HEK293T (cell line): ENCODE measurements around the gene CCDC30.
"Not testable (repeated sequence)": the region's sequence is repeated elsewhere in the genome, so short reads cannot be mapped to it uniquely, and the experiment has no call there.

ENCODE experiments used
- CTCF ChIA-PET: fragments of 350-600 bp; formaldehyde crosslinking; extraction: SDS; loops from one replicate; lab custom pipeline; 2021; ENCODE audit warnings: antibody characterized with exemption, inconsistent platforms; lab: Yijun Ruan, JAX
- POLR2A ChIA-PET: fragments of 350-600 bp; formaldehyde crosslinking; extraction: SDS; loops from one replicate; lab custom pipeline; 2020; ENCODE audit warnings: antibody characterized with exemption, inconsistent platforms; lab: Yijun Ruan, JAX
- DNase-seq: peaks from one replicate; pipeline ENCODE4 v3.0.0; 2012; ENCODE audit warnings: mixed read lengths; ENCODE audit errors: extremely low spot score
- ARNT ChIP-seq: fragments of 450-650 bp; IDR thresholded peaks from 2 replicates; pipeline ENCODE4 v1.6.1; 2017; ENCODE audit warnings: mild to moderate bottlenecking
- BHLHE40 ChIP-seq: fragments of 450-650 bp; IDR thresholded peaks from 2 replicates; pipeline ENCODE4 v1.6.1; 2016; ENCODE audit warnings: mild to moderate bottlenecking, moderate library complexity, borderline replicate concordance
- CTBP1 ChIP-seq: fragments of 450-650 bp; IDR thresholded peaks from 2 replicates; pipeline ENCODE4 v1.6.1; 2016; ENCODE audit warnings: borderline replicate concordance
- ELF4 ChIP-seq: fragments of 450-650 bp; IDR thresholded peaks from 2 replicates; pipeline ENCODE4 v1.6.1; 2017; ENCODE audit warnings: antibody characterized with exemption
- FOXA1 ChIP-seq: fragments of 450-650 bp; IDR thresholded peaks from 2 replicates; pipeline ENCODE4 v1.6.1; 2016; ENCODE audit warnings: mild to moderate bottlenecking
- FOXK2 ChIP-seq: fragments of 450-650 bp; IDR thresholded peaks from 2 replicates; pipeline ENCODE4 v1.6.1; 2016; ENCODE audit warnings: mild to moderate bottlenecking
- FOXM1 ChIP-seq: fragments of 450-650 bp; IDR thresholded peaks from 2 replicates; pipeline ENCODE4 v1.6.1; 2017; ENCODE audit warnings: mild to moderate bottlenecking, borderline replicate concordance
- HDGF ChIP-seq: fragments of 450-650 bp; IDR thresholded peaks from 2 replicates; pipeline ENCODE4 v1.6.1; 2017; ENCODE audit warnings: antibody characterized with exemption, borderline replicate concordance
- L3MBTL2 ChIP-seq: fragments of 450-650 bp; conservative IDR thresholded peaks from 2 replicates; pipeline ENCODE4 v1.6.1; 2016; ENCODE audit warnings: mild to moderate bottlenecking
- LEF1 ChIP-seq: fragments of 450-650 bp; IDR thresholded peaks from 2 replicates; pipeline ENCODE4 v1.6.1; 2017; ENCODE audit warnings: mild to moderate bottlenecking, borderline replicate concordance
- NFRKB ChIP-seq: fragments of 450-650 bp; IDR thresholded peaks from 2 replicates; pipeline ENCODE4 v1.6.1; 2016; ENCODE audit warnings: mild to moderate bottlenecking, moderate library complexity
- SP1 ChIP-seq: fragments of 450-650 bp; IDR thresholded peaks from 2 replicates; pipeline ENCODE4 v1.6.1; 2017
- SUZ12 ChIP-seq: fragments of 450-650 bp; IDR thresholded peaks from 2 replicates; pipeline ENCODE4 v1.6.1; 2016; ENCODE audit warnings: mild to moderate bottlenecking
- TARDBP ChIP-seq: fragments of 450-650 bp; IDR thresholded peaks from 2 replicates; pipeline ENCODE4 v1.6.1; 2016
- ZNF384 ChIP-seq: fragments of 450-650 bp; IDR thresholded peaks from 2 replicates; pipeline ENCODE4 v1.6.1; 2016
- TF ChIP-seq, protein P1 (sequence below): fragments of 450-650 bp; IDR thresholded peaks from 2 replicates; pipeline ENCODE4 v1.6.1; 2016

CCDC30 gene

DNA sequence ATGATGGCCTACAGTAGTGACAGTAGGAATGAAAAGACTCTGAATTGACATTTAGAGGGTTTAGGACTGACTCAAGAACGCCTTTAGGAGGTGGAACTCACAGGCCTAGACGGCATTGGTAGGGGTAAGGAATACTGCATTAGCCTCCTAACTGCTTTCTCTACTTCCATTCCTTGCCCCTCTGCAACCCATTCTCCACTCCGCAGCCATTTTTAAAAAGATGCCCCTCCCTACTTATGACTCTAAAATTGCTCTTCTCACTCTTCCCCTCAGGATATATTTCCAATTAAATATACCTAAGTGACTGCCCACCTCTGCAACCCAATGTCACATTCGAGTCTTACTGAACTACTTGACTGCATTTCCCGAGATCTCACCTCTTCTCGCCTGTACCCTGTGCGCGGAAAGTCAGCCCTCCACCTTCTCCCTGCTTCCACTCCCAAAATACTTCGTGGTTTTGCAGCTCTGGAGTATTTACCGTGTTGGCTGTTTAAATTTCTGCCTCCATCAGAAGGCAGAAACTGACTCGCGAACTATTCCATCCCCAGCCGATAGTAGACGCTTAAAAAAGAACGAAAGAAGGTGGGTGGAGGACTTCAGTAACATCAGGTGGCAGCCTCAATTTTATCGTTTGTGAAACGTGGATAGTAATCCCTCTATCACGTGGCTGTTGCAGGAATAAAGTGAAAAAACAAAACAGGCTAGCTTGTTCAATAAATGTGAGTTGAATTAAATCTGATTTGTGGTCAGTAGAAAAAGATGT lies 218.0 kb downstream of the CCDC30 start:
- CTCF ChIA-PET: no interaction called here
- peak; percentile 9 for DNase-seq
- no peak; the same call in 1 of the 2 replicates for TF ChIP-seq L3MBTL2
- TF ChIP-seq TARDBP: no peak
- TF ChIP-seq FOXM1: no peak
- TF ChIP-seq LEF1: no peak
- TF ChIP-seq ZNF384: no peak
- no peak for TF ChIP-seq ELF4
- no peak for TF ChIP-seq SP1
- no peak for TF ChIP-seq ARNT
- TF ChIP-seq FOXA1: no peak
- POLR2A ChIA-PET: interaction anchor here (1.2 to 3.8 kb wide), 5 partner anchors 10 to 165 kb away, joined by 4 to 31 read pairs (median 9); partner anchors contain the start of gene ZNF691

- ChIA-PET POLR2A (interaction anchor here (0.6 to 3.8 kb wide), 28 partner anchors 8 to 509 kb away, joined by 3 to 32 read pairs (median 4); partner anchors contain the start of genes C1orf50, CLDN19, ERMAP and P3H1), CTCF (interaction anchor here (0.6 kb wide), 1 partner anchor 84 kb away, joined by 3 read pairs; no protein-coding TSS in a partner anchor)
- TF ChIP-seq, protein P1, sequence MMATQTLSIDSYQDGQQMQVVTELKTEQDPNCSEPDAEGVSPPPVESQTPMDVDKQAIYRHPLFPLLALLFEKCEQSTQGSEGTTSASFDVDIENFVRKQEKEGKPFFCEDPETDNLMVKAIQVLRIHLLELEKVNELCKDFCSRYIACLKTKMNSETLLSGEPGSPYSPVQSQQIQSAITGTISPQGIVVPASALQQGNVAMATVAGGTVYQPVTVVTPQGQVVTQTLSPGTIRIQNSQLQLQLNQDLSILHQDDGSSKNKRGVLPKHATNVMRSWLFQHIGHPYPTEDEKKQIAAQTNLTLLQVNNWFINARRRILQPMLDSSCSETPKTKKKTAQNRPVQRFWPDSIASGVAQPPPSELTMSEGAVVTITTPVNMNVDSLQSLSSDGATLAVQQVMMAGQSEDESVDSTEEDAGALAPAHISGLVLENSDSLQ: peak; percentile 98
- no peak for TF ChIP-seq HDGF
- TF ChIP-seq FOXK2: no peak
- TF ChIP-seq SUZ12: no peak
- no peak for TF ChIP-seq SP1
- no peak for TF ChIP-seq BHLHE40
- TF ChIP-seq FOXM1: no peak
- no peak for TF ChIP-seq FOXA1
- TF ChIP-seq ELF4: peak; percentile 54; the same call in 1 of the 2 replicates
- no peak for TF ChIP-seq TARDBP
- TF ChIP-seq NFRKB: peak; percentile 61; the same call in 1 of the 2 replicates
- no peak for TF ChIP-seq ZNF384
- TF ChIP-seq CTBP1: no peak
- no peak for TF ChIP-seq ARNT
- peak; percentile 88 for TF ChIP-seq L3MBTL2
- no peak for TF ChIP-seq LEF1
- DNase-seq: peak; percentile 94
Measured at GRCh38 chr1:42681741-42682483, 218.8 kb downstream of the CCDC30 start, which contains the start of gene YBX1. YBX1 (plus strand) TSS chr1:42682418; CDS start chr1:42682566, 148 bp downstream.

DNA sequence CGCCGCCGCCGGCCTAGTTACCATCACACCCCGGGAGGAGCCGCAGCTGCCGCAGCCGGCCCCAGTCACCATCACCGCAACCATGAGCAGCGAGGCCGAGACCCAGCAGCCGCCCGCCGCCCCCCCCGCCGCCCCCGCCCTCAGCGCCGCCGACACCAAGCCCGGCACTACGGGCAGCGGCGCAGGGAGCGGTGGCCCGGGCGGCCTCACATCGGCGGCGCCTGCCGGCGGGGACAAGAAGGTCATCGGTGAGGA lies 219.3 kb downstream of the CCDC30 start:
- CTCF ChIA-PET: interaction anchor here (0.6 kb wide), 1 partner anchor 83 kb away, joined by 3 read pairs; no protein-coding TSS in a partner anchor
- POLR2A ChIA-PET: interaction anchor here (0.6 to 3.8 kb wide), 28 partner anchors 8 to 509 kb away, joined by 3 to 32 read pairs (median 4); partner anchors contain the start of genes C1orf50, ERMAP, P3H1 and PPIH
- not testable (repeated sequence) for DNase-seq

GRCh38 chr1:42682739-42683531 lies 219.8 kb downstream of the CCDC30 start:
- no peak for TF ChIP-seq L3MBTL2
- no peak for TF ChIP-seq SP1
- TF ChIP-seq, protein P1: no peak
- TF ChIP-seq FOXK2: no peak
- TF ChIP-seq ARNT: 0 out of 2 replicates have a peak, but pooled peaks have one; percentile 5
- ChIA-PET CTCF (interaction anchor here (0.6 kb wide), 1 partner anchor 83 kb away, joined by 3 read pairs; no protein-coding TSS in a partner anchor), POLR2A (interaction anchor here (0.6 to 3.8 kb wide), 29 partner anchors 9 to 510 kb away, joined by 3 to 32 read pairs (median 4); partner anchors contain the start of genes C1orf50, ERMAP, P3H1 and PPIH)
- DNase-seq: peak; percentile 68

DNA sequence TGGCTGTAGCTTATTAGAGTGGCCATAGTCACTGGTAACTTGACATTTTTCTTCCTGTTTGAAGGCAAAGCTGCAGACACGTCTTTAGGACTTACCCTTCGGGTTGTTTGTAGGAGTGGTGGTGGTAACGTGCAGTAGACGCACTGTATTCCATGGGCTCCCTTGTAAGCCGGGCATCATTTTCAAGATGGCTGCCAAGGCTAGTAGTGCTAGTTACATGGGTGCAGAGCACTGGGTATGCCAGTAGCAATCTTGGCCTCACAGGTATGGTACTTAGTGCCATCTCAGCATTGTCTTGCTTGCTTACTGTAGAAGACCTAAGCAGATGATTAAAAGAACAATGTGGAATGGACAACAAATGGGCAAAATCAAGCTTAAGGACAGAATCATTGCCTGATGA lies 221.1 kb downstream of the CCDC30 start:
- TF ChIP-seq, protein P1: no peak
- TF ChIP-seq LEF1: no peak
- no peak for TF ChIP-seq L3MBTL2
- TF ChIP-seq FOXA1: no peak
- no peak for TF ChIP-seq FOXK2
- TF ChIP-seq SUZ12: no peak
- no peak for TF ChIP-seq CTBP1
- TF ChIP-seq BHLHE40: no peak
- no peak for TF ChIP-seq ARNT
- no peak for TF ChIP-seq TARDBP
- TF ChIP-seq FOXM1: no peak
- no peak for TF ChIP-seq NFRKB
- no peak for TF ChIP-seq ZNF384
- TF ChIP-seq ELF4: no peak
- DNase-seq: peak; percentile 31
- POLR2A ChIA-PET: interaction anchor here (2.4 to 3.8 kb wide), 3 partner anchors 8 to 82 kb away, joined by 31 to 32 read pairs (median 31); partner anchors contain the start of genes C1orf50, P3H1 and PPIH
- CTCF ChIA-PET: no interaction called here
